Naive B cell (primary cell): ENCODE results near the gene ISOC2. TPM values are rescaled to one million over a fixed set of nuclear protein-coding genes. Genes with fewer than 3 reads are reported as not detected.
"Not testable (repeated sequence)": the region's sequence is repeated elsewhere in the genome, so short reads cannot be mapped to it uniquely, and the experiment has no call there.

Experiments used
- ATAC-seq, 2 donors: fragments of 150-1000 bp; cut with Tn5 transposase; 2 replicates each; pipeline ENCODE4 v1.10.0; 2021; ENCODE audit warnings: low read depth in 2 of 2, mild to moderate bottlenecking in 2 of 2, moderate library complexity in 2 of 2
- DNase-seq: peaks from one replicate; pipeline ENCODE4 v3.0.0; 2022
- H3K27ac Mint-ChIP-seq, 6 donors: one replicate each; pipeline ENCODE4 v1.8.0; 2020 to 2022; ENCODE audit warnings: mild to moderate bottlenecking in 6 of 6, mixed read lengths in 6 of 6, moderate library complexity in 5 of 6, inconsistent platforms in 2 of 6
- H3K27me3 Mint-ChIP-seq, 3 donors: one replicate each; pipeline ENCODE4 v1.8.0; 2021 to 2022; ENCODE audit warnings: mixed read lengths in 3 of 3, mild to moderate bottlenecking in 1 of 3
- H3K36me3 Mint-ChIP-seq, 2 donors: one replicate each; pipeline ENCODE4 v1.8.0; 2020 to 2022; ENCODE audit warnings: mixed read lengths in 2 of 2, inconsistent platforms in 1 of 2, mild to moderate bottlenecking in 1 of 2
- H3K4me1 Mint-ChIP-seq, 3 donors: one replicate each; pipeline ENCODE4 v1.8.0; 2020 to 2022; ENCODE audit warnings: mixed read lengths in 3 of 3, inconsistent platforms in 1 of 3, mild to moderate bottlenecking in 1 of 3, moderate library complexity in 1 of 3
- H3K4me3 Mint-ChIP-seq, 8 donors: one replicate each; pipeline ENCODE4 v1.8.0; 2020 to 2022; ENCODE audit warnings: mild to moderate bottlenecking in 8 of 8, mixed read lengths in 8 of 8, moderate library complexity in 8 of 8, inconsistent platforms in 2 of 8
- H3K9me3 Mint-ChIP-seq, 7 donors: one replicate each; pipeline ENCODE4 v1.8.0; 2020 to 2022; ENCODE audit warnings: mixed read lengths in 7 of 7, mild to moderate bottlenecking in 5 of 7, inconsistent platforms in 2 of 7, moderate library complexity in 1 of 7
- polyA plus RNA-seq, 6 donors: library from polyadenylated mRNA; unstranded; fragments of 300-500 nt; fragmentation: Illumina TruSeq; gene quantifications; one replicate each; pipeline ENCODE4 v1.2.3, GENCODE V29; 2021; ENCODE audit warnings: low read depth in 6 of 6

ISOC2 gene
- polyA plus RNA-seq, result 10 to 100 TPM; 21.8 to 57.9 (median 28.0) TPM

- ATAC-seq (peak; percentile 93 to 95), DNase-seq (peak; percentile 100)
- H3K4me1 Mint-ChIP-seq, result peaks cover 25 to 28% (median 27%) of the 10 kb centered on the region in 3 donors
- H3K27me3 Mint-ChIP-seq, result peaks cover 0 to 8% (median 0%) of the 10 kb centered on the region in 3 donors
- peak within 1 kb of the TSS; percentile 86 to 97 (median 94) for H3K4me3 Mint-ChIP-seq
- no peaks in the 10 kb centered on the region for H3K9me3 Mint-ChIP-seq
- H3K27ac Mint-ChIP-seq, result peak within 1 kb of the TSS; percentile 80 to 96 (median 94)
- no peaks in the 10 kb centered on the region for H3K36me3 Mint-ChIP-seq
These were observed at the start of gene ISOC2 for GRCh38 chr19:55461259-55461973. TSS of gene ISOC2 (minus strand) at chr19:55461642. CDS start at chr19:55456486, 5,156 bp downstream.

GRCh38 chr19:55508120-55508519 is 46.7 kb upstream of the ISOC2 start:
- Mint-ChIP-seq H3K4me3 (no peak overlapping the region), H3K9me3 (no peaks in the 10 kb centered on the region), H3K4me1 (peaks cover 8 to 12% (median 11%) of the 10 kb centered on the region in 3 donors), H3K27me3 (peaks cover 0 to 22% (median 21%) of the 10 kb centered on the region in 3 donors), H3K27ac (peak overlapping the region in 1 of 6 donors; percentile 80), H3K36me3 (no peaks in the 10 kb centered on the region)
- DNase-seq (no peak), ATAC-seq (no peak)

GRCh38 chr19:55504981-55505380 is 43.5 kb upstream of the ISOC2 start:
- Mint-ChIP-seq H3K9me3 (no peaks in the 10 kb centered on the region), H3K4me3 (peak overlapping the region in 2 of 8 donors; percentile 15 to 40), H3K27me3 (peaks cover 0 to 9% (median 6%) of the 10 kb centered on the region in 3 donors), H3K36me3 (no peaks in the 10 kb centered on the region), H3K4me1 (peaks cover 23 to 24% (median 24%) of the 10 kb centered on the region in 3 donors), H3K27ac (no peak overlapping the region)
- DNase-seq (no peak), ATAC-seq (no peak)

GRCh38 chr19:55504252-55504603 is 42.8 kb upstream of the ISOC2 start:
- Mint-ChIP-seq H3K27ac (peak overlapping the region in 5 of 6 donors; percentile 71 to 99 (median 97)), H3K4me1 (peaks cover 25 to 31% (median 30%) of the 10 kb centered on the region in 3 donors), H3K9me3 (no peaks in the 10 kb centered on the region), H3K4me3 (peak overlapping the region in 7 of 8 donors; percentile 83 to 96 (median 90)), H3K27me3 (peaks cover 0 to 9% (median 6%) of the 10 kb centered on the region in 3 donors), H3K36me3 (no peaks in the 10 kb centered on the region)
- DNase-seq (no peak), ATAC-seq (no peak)

GRCh38 chr19:55503502-55504251 is 42.2 kb upstream of the ISOC2 start:
- H3K36me3 Mint-ChIP-seq, result no peaks in the 10 kb centered on the region
- H3K9me3 Mint-ChIP-seq, result no peaks in the 10 kb centered on the region
- peaks cover 27 to 33% (median 30%) of the 10 kb centered on the region in 3 donors for H3K4me1 Mint-ChIP-seq
- ATAC-seq (peak; percentile 93 to 95), DNase-seq (peak; percentile 93)
- peaks cover 0 to 9% (median 6%) of the 10 kb centered on the region in 3 donors for H3K27me3 Mint-ChIP-seq
- peak overlapping the region; percentile 71 to 99 (median 97) for H3K27ac Mint-ChIP-seq
- peak overlapping the region; percentile 84 to 96 (median 92) for H3K4me3 Mint-ChIP-seq

- peak overlapping the region; percentile 84 to 96 (median 92) for H3K4me3 Mint-ChIP-seq
- no peaks in the 10 kb centered on the region for H3K9me3 Mint-ChIP-seq
- peaks cover 0 to 8% (median 6%) of the 10 kb centered on the region in 3 donors for H3K27me3 Mint-ChIP-seq
- DNase-seq (no peak), ATAC-seq (no peak)
- peak overlapping the region; percentile 71 to 99 (median 96) for H3K27ac Mint-ChIP-seq
- no peaks in the 10 kb centered on the region for H3K36me3 Mint-ChIP-seq
- H3K4me1 Mint-ChIP-seq, result peaks cover 27 to 33% (median 30%) of the 10 kb centered on the region in 3 donors
These were observed 41.7 kb upstream of the ISOC2 start for GRCh38 chr19:55503157-55503501.

GRCh38 chr19:55502197-55502952 is 40.9 kb upstream of the ISOC2 start:
- peak overlapping the region in 5 of 6 donors; percentile 60 to 99 (median 74) for H3K27ac Mint-ChIP-seq
- H3K9me3 Mint-ChIP-seq, result no peaks in the 10 kb centered on the region
- H3K4me3 Mint-ChIP-seq, result peak overlapping the region in 7 of 8 donors; percentile 52 to 96 (median 91)
- no peaks in the 10 kb centered on the region for H3K36me3 Mint-ChIP-seq
- DNase-seq (no peak), ATAC-seq (no peak)
- H3K4me1 Mint-ChIP-seq, result peaks cover 27 to 33% (median 30%) of the 10 kb centered on the region in 3 donors
- H3K27me3 Mint-ChIP-seq, result peaks cover 0 to under 1% (median 0%) of the 10 kb centered on the region in 3 donors

GRCh38 chr19:55500368-55500952 is 39.0 kb upstream of the ISOC2 start:
- Mint-ChIP-seq H3K36me3 (no peaks in the 10 kb centered on the region), H3K27me3 (no peaks in the 10 kb centered on the region), H3K4me1 (peaks cover 27 to 33% (median 30%) of the 10 kb centered on the region in 3 donors), H3K27ac (peak overlapping the region in 2 of 6 donors; percentile 62 to 71), H3K9me3 (no peaks in the 10 kb centered on the region), H3K4me3 (peak overlapping the region in 1 of 8 donors; percentile 20)
- no peak for DNase-seq
- ATAC-seq, result no peak

- H3K27ac Mint-ChIP-seq, result peak overlapping the region in 1 of 6 donors; percentile 63
- peaks cover 0 to 8% (median 7%) of the 10 kb centered on the region in 3 donors for H3K27me3 Mint-ChIP-seq
- peaks cover 25 to 30% (median 26%) of the 10 kb centered on the region in 3 donors for H3K4me1 Mint-ChIP-seq
- no peak for DNase-seq
- H3K9me3 Mint-ChIP-seq, result no peaks in the 10 kb centered on the region
- peak overlapping the region in 1 of 8 donors; percentile 42 for H3K4me3 Mint-ChIP-seq
- no peaks in the 10 kb centered on the region for H3K36me3 Mint-ChIP-seq
- no peak for ATAC-seq
These were observed 36.9 kb upstream of the ISOC2 start for GRCh38 chr19:55498246-55498840.

- H3K4me3 Mint-ChIP-seq, result peak overlapping the region in 1 of 8 donors; percentile 42
- no peaks in the 10 kb centered on the region for H3K9me3 Mint-ChIP-seq
- H3K4me1 Mint-ChIP-seq, result peaks cover 21 to 25% (median 22%) of the 10 kb centered on the region in 3 donors
- H3K36me3 Mint-ChIP-seq, result no peaks in the 10 kb centered on the region
- DNase-seq (no peak), ATAC-seq (no peak)
- H3K27me3 Mint-ChIP-seq, result peaks cover 0 to 14% (median 12%) of the 10 kb centered on the region in 3 donors
- H3K27ac Mint-ChIP-seq, result no peak overlapping the region
These were observed 36.3 kb upstream of the ISOC2 start for GRCh38 chr19:55497763-55498162.

- not testable (repeated sequence) for ATAC-seq
These were observed 35.4 kb upstream of the ISOC2 start for GRCh38 chr19:55496820-55497219.

GRCh38 chr19:55495646-55496349 is 34.4 kb upstream of the ISOC2 start:
- H3K4me1 Mint-ChIP-seq, result peaks cover 11 to 16% (median 12%) of the 10 kb centered on the region in 3 donors

More at GRCh38 chr19:55496820-55497219, 35.4 kb upstream of the ISOC2 start:
- Mint-ChIP-seq H3K4me1 (peaks cover 15 to 18% (median 16%) of the 10 kb centered on the region in 3 donors), H3K27me3 (peaks cover 0 to 23% (median 21%) of the 10 kb centered on the region in 3 donors)
- not testable (repeated sequence) for H3K36me3 Mint-ChIP-seq, H3K9me3 Mint-ChIP-seq, DNase-seq, H3K27ac Mint-ChIP-seq, H3K4me3 Mint-ChIP-seq

More at GRCh38 chr19:55495646-55496349, 34.4 kb upstream of the ISOC2 start:
- no peak for ATAC-seq
- no peak overlapping the region for H3K27ac Mint-ChIP-seq
- H3K36me3 Mint-ChIP-seq, result no peaks in the 10 kb centered on the region
- no peak for DNase-seq
- no peaks in the 10 kb centered on the region for H3K9me3 Mint-ChIP-seq
- H3K4me3 Mint-ChIP-seq, result no peak overlapping the region
- peaks cover 0 to 29% (median 26%) of the 10 kb centered on the region in 3 donors for H3K27me3 Mint-ChIP-seq
